Lower lobe of right lung (tissue), 2 donors: ENCODE results near the gene SDHA. TPM values are rescaled to one million over a fixed set of nuclear protein-coding genes. Genes with fewer than 3 reads are reported as not detected.
"Not testable (repeated sequence)": the region's sequence is repeated elsewhere in the genome, so short reads cannot be mapped to it uniquely, and the experiment has no call there.

Experiments used
- ATAC-seq, 2 donors: fragments of 200-7000 bp; cut with Tn5 transposase; one replicate each; pipeline ENCODE4 v1.9.1; 2020 to 2022; ENCODE audit warnings: mild to moderate bottlenecking in 2 of 2, moderate library complexity in 2 of 2
- DNase-seq: peaks from one replicate; pipeline ENCODE4 v3.0.0-alpha.2; 2020
- H3K27ac ChIP-seq: fragments of 200-600 bp; one replicate; pipeline ENCODE4 v1.8.0; 2022
- H3K27me3 ChIP-seq: fragments of 200-600 bp; one replicate; pipeline ENCODE4 v1.8.0; 2022; ENCODE audit warnings: low read depth
- H3K36me3 ChIP-seq: fragments of 200-600 bp; one replicate; pipeline ENCODE4 v1.8.0; 2022; ENCODE audit warnings: mild to moderate bottlenecking
- H3K4me1 ChIP-seq: fragments of 200-600 bp; one replicate; pipeline ENCODE4 v1.8.0; 2022
- H3K4me3 ChIP-seq: fragments of 200-600 bp; one replicate; pipeline ENCODE4 v1.8.0; 2022; ENCODE audit warnings: mild to moderate bottlenecking
- H3K9me3 ChIP-seq: fragments of 200-600 bp; one replicate; pipeline ENCODE4 v1.8.0; 2022
- CTCF ChIP-seq: fragments of 200-600 bp; IDR thresholded peaks from one replicate; pipeline ENCODE4 v1.8.0; 2022; ENCODE audit warnings: antibody characterized with exemption, mild to moderate bottlenecking
- intact Hi-C: fragments of 100-400 bp; cut with DNase I; formaldehyde crosslinking; loops from one replicate; pipeline ENCODE4 v1.11.0; 2022
- total RNA-seq: library from RNA; stranded (reverse); fragmentation: NEBNext Ultra II Directional; extraction: Animal tissue kit (Norgen Biotek cat#: 25700); gene quantifications from one replicate; pipeline ENCODE4 v1.2.1, GENCODE V29; 2021
- donor health status: DM: no; HTN: yes; CAD: no; lungs with severe emphysema.

SDHA gene
- total RNA-seq, 1 donor from 2014 or later, result 89.6 TPM

- no peak for TF ChIP-seq CTCF
- intact Hi-C loops, result no loop called here
- no peaks in the 10 kb centered on the region for H3K27me3 ChIP-seq
- H3K4me3 ChIP-seq, result no peak overlapping the region
- H3K36me3 ChIP-seq, result peaks cover 39% of the 10 kb centered on the region
- ATAC-seq (no peak), DNase-seq (no peak)
- no peak overlapping the region for H3K27ac ChIP-seq
- no peaks in the 10 kb centered on the region for H3K4me1 ChIP-seq
- H3K9me3 ChIP-seq, result no peaks in the 10 kb centered on the region
Measured at GRCh38 chr5:206406-206805, 11.7 kb upstream of the SDHA start.

DNA sequence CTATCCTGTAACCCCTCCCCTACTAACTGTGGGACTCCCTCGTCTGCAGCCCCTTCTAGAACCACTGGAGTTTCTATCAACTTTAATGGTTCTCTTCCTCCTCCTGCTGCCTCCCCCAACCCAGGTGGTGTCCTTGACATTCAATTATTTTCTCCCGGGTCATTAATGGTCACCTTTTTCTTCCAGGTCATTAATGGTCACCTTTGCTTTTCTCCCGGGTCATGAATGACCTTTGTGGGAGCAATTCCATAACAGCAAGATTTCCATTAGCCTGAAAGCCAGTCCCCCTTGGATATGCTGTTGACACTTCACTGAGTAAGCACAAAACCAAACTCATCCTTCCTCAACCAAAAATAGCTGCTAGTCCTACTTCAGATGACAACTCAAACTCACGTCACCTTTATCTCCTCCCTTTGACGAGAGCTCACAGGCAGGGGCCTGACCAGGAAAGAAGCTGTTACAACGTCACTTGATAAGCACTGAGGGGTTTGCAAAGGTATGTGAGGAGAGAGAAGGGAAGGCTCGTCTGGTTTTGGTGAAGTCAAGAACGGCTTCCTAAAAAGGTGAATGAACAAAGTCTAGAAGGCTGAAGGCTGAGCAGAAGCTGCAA lies 11.1 kb upstream of the SDHA start:
- no peaks in the 10 kb centered on the region for H3K27me3 ChIP-seq
- H3K4me1 ChIP-seq, result no peaks in the 10 kb centered on the region
- no peak for TF ChIP-seq CTCF
- H3K9me3 ChIP-seq, result no peaks in the 10 kb centered on the region
- no peak for ATAC-seq
- H3K27ac ChIP-seq, result no peak overlapping the region
- H3K36me3 ChIP-seq, result peaks cover 39% of the 10 kb centered on the region
- intact Hi-C loops, result no loop called here
- DNase-seq, result no peak
- H3K4me3 ChIP-seq, result no peak overlapping the region

DNA sequence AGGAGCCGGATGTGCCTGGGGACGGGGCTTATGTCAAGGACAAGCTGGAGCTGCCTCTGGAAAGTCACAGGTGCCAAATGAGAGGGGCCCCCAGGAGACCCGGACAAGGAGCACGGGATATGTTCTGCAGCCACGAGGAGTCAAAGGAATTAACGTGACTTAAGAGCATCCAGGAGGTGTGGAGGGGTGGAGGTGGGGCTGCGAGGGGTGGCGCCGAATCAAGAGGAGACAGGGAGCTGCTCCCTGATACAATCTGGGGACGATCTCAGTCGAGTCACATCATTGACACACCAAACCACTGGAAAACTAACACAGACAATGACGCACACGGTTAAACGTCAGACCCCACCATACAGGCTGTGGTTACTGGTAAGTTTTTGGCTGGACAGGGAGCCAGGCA lies 10.5 kb upstream of the SDHA start:
- no peak for ATAC-seq
- Histone ChIP-seq H3K4me3 (no peak overlapping the region), H3K27ac (no peak overlapping the region), H3K9me3 (no peaks in the 10 kb centered on the region), H3K36me3 (peaks cover 39% of the 10 kb centered on the region), H3K4me1 (no peaks in the 10 kb centered on the region), H3K27me3 (no peaks in the 10 kb centered on the region)
- intact Hi-C loops, result no loop called here
- TF ChIP-seq CTCF, result no peak
- DNase-seq, result no peak

- no peaks in the 10 kb centered on the region for H3K27me3 ChIP-seq
- H3K4me3 ChIP-seq, result no peak overlapping the region
- no peaks in the 10 kb centered on the region for H3K9me3 ChIP-seq
- intact Hi-C loops, result no loop called here
- H3K36me3 ChIP-seq, result peaks cover 33% of the 10 kb centered on the region
- TF ChIP-seq CTCF, result no peak
- ATAC-seq (no peak), DNase-seq (no peak)
- no peaks in the 10 kb centered on the region for H3K4me1 ChIP-seq
- no peak overlapping the region for H3K27ac ChIP-seq
Measured at GRCh38 chr5:208449-209114, 9.5 kb upstream of the SDHA start.

DNA sequence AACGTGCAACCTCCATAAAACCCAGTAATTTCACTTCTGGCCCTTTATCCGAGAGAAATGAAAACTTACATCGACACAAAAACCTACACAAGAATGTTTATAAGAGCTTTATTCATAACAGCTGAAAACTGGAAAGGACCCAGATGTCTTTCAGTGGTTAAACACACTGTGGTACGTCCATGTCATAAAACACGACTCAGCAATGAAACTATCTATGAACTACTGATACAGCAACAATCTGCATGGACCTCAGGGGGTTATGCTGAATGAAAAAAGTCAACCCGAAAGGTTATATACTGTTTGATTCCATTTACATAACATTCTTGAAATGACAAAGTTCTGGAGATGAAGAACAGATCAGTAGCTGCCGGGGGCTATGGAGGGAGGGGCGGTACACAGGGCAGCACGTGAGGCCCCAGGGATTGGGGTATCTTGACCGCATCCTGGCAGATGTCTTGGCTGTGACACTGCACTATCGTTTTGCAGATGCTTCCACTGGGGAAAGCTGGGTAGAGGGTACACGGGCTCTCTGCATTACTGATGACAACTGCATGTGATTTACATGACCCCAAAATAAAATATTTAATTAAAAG lies 4.2 kb upstream of the SDHA start:
- Histone ChIP-seq H3K27me3 (no peaks in the 10 kb centered on the region), H3K36me3 (peaks cover 5% of the 10 kb centered on the region), H3K4me1 (peaks cover 4% of the 10 kb centered on the region), H3K27ac (no peak overlapping the region), H3K9me3 (no peaks in the 10 kb centered on the region), H3K4me3 (no peak overlapping the region)
- intact Hi-C loops, result no loop called here
- ATAC-seq, result no peak
- DNase-seq, result no peak
- TF ChIP-seq CTCF, result no peak

DNA sequence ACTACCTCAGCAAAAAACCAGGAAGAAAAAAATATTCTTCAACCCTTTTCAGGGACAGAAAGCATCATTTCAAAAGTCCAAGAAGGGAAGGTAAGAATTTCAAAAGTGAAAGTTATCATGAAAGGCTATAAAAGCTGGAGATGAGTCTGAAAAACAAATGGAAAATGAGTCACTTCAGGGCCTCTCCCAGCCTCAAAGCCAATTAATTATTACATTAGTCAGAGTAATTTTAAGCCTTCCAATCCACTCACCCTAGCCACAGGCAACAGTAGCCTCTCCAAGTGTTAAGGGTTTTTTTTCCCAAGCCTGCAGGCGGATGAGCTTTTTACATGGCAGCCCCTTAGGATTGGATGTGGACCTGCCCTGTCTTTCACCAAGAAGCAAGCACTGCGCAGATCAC lies 2.9 kb upstream of the SDHA start:
- H3K4me3 ChIP-seq, DNase-seq, intact Hi-C loops, H3K9me3 ChIP-seq, ATAC-seq, H3K27ac ChIP-seq, H3K27me3 ChIP-seq, H3K36me3 ChIP-seq: not testable (repeated sequence)
- H3K4me1 ChIP-seq, result peaks cover 14% of the 10 kb centered on the region

DNA sequence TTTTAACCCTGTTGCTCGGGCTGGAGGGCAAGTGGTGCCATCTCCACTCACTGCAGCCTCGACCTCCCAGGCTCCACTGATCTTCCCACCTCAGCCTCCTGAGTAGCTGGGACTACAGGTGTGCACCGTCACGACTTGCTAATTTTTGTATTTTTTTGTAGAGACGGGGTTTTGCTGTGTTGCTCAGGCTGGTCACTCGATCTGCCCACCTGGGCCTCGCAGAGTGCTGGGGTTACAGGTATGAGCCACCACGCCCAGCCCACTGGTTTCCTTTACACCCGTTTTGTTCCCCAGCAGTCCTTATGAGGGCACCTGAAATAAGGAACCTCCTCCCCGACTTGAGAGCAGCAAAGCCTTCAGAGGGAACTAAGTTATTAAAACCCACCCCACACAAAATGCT lies 2.0 kb upstream of the SDHA start:
- H3K9me3 ChIP-seq, intact Hi-C loops, DNase-seq, H3K36me3 ChIP-seq, H3K27ac ChIP-seq, ATAC-seq, H3K4me3 ChIP-seq, H3K27me3 ChIP-seq: not testable (repeated sequence)
- H3K4me1 ChIP-seq, result peaks cover 22% of the 10 kb centered on the region
